ENCODE measurements around the gene KIF18A. TPM values are rescaled to one million over a fixed set of nuclear protein-coding genes. Genes with fewer than 3 reads are reported as not detected.

The KIF18A gene
- total RNA-seq, 1 donor from 2014 or later, result 2.9 TPM

DNA sequence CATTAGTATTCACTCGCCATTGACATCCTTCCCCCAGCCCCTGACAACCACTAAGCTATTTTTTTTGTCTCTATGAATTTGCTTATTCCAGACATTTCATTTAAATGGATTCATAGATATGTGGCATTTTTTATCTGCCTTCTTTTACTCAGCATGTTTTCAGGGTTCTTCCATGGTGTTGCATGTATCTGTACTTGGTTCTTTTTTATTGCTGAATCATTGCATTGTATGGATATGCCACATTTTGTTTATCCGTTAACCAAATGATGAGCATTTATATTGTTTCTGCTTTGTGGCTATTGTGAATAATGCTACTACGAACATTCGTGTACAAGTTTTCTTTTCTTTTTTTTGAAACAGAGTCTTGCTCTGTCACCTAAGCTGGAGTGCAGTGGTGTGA lies 6.2 kb upstream of the KIF18A start:
- TF ChIP-seq, protein P1, sequence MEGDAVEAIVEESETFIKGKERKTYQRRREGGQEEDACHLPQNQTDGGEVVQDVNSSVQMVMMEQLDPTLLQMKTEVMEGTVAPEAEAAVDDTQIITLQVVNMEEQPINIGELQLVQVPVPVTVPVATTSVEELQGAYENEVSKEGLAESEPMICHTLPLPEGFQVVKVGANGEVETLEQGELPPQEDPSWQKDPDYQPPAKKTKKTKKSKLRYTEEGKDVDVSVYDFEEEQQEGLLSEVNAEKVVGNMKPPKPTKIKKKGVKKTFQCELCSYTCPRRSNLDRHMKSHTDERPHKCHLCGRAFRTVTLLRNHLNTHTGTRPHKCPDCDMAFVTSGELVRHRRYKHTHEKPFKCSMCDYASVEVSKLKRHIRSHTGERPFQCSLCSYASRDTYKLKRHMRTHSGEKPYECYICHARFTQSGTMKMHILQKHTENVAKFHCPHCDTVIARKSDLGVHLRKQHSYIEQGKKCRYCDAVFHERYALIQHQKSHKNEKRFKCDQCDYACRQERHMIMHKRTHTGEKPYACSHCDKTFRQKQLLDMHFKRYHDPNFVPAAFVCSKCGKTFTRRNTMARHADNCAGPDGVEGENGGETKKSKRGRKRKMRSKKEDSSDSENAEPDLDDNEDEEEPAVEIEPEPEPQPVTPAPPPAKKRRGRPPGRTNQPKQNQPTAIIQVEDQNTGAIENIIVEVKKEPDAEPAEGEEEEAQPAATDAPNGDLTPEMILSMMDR (IDR thresholded peaks at IDR 0.05), result no peak
- Mint-ChIP-seq H3K4me3 (ENCODE audit: unreplicated experiment) (no peak overlapping the region), H3K4me1 (ENCODE audit: low read depth) (peaks cover 32% of the 10 kb centered on the region), H3K27ac (ENCODE audit: unreplicated experiment) (no peak overlapping the region), H3K9me3 (ENCODE audit: low read depth) (no peaks in the 10 kb centered on the region), H3K36me3 (ENCODE audit: low read depth) (no peaks in the 10 kb centered on the region), H3K27me3 (ENCODE audit: low read depth) (no peaks in the 10 kb centered on the region)
- no peak for DNase-seq (ENCODE audit: low spot score)

DNA sequence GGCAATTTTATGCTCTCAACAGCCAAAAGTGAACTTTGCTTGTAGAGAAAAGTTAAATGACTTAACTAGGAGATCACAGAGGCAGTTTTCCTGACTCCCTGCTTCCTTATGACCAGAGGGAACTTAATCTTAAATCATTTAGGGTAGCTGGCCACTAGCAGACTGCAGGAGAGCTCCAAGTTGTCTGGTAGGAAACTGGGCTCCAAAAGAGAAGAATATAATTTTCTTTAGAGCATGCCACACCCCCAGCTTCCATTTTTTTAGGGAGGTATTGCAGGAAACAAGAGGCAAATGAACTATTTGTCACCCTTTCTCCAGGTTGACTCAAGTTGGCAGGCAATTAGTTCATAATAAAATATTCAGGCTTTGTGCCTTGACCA lies 2.9 kb upstream of the KIF18A start:
- TF ChIP-seq, protein P1 (IDR thresholded peaks at IDR 0.05), result no peak
- Mint-ChIP-seq H3K27ac (ENCODE audit: unreplicated experiment) (peak overlapping the region; percentile 99), H3K36me3 (ENCODE audit: low read depth) (no peaks in the 10 kb centered on the region), H3K4me3 (ENCODE audit: unreplicated experiment) (peak overlapping the region; percentile 89), H3K27me3 (ENCODE audit: low read depth) (no peaks in the 10 kb centered on the region), H3K4me1 (ENCODE audit: low read depth) (peaks cover 49% of the 10 kb centered on the region), H3K9me3 (ENCODE audit: low read depth) (no peaks in the 10 kb centered on the region)
- DNase-seq (ENCODE audit: low spot score), result no peak

DNA sequence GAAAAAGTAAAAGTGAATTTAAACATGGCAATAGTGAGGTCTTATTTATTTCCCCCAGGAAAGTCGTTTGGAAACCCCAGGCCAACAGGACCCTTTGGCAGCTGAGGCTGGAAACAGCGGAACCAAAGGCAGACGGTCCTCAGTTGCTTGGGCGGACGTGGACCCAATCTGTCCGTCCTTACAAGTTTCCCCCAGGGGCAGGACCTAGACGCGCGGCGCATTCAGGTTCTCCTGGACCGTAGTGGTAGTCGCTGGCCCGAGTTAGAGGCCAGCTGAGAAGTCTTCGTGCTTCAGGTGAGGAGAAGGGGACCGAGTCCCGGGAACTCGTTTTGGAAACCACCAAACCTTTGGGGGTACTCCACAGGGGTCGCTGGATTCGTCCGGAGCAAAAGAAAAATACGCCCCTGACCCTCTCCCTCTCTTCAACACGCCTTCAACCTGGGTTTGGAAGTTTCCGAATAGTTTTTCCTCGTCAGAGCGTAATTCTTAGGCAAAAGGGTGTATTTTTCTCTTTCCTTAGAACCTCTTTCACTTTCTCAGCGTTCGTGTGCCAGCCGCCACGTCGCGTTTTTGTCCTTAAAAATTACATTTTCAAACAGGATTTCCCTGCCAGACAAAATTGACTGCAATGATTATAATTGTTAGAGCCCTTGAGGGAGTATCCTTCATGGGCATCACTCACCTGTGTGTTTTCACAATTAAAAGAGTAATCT lies 2.3 kb upstream of the KIF18A start:
- H3K27ac Mint-ChIP-seq (ENCODE audit: unreplicated experiment), result peak overlapping the region; percentile 99
- peaks cover 52% of the 10 kb centered on the region for H3K4me1 Mint-ChIP-seq (ENCODE audit: low read depth)
- peak; percentile 75 for DNase-seq (ENCODE audit: low spot score)

DNA sequence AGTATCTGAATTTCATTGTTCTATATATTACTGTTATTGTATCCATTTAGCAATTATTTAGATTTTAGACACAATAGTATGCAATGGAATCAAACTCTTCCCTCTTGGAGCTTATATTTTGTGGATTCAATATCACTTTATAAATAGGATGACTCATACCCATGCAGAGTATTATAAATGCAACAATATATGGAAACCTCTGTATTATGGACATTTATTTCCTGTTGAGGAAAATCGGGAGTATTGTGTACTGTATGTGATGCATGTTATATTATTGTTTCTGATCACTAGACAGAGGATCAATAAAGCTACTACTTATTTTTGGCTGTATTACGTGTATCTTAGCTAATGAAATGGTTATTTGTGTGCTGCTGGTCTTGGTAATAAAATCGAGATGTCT lies 1.0 kb upstream of the KIF18A start:
- TF ChIP-seq, protein P1 (IDR thresholded peaks at IDR 0.05), result no peak
- Mint-ChIP-seq H3K27ac (ENCODE audit: unreplicated experiment) (peak overlapping the region; percentile 99), H3K36me3 (ENCODE audit: low read depth) (no peaks in the 10 kb centered on the region), H3K4me1 (ENCODE audit: low read depth) (peaks cover 52% of the 10 kb centered on the region), H3K4me3 (ENCODE audit: unreplicated experiment) (peak overlapping the region; percentile 95), H3K9me3 (ENCODE audit: low read depth) (no peaks in the 10 kb centered on the region), H3K27me3 (ENCODE audit: low read depth) (no peaks in the 10 kb centered on the region)
- no peak for DNase-seq (ENCODE audit: low spot score)

More for the DNA sequence above, 2.3 kb upstream of the KIF18A start:
- TF ChIP-seq, protein P1 (IDR thresholded peaks at IDR 0.05), result peak; percentile 20
- H3K36me3 Mint-ChIP-seq (ENCODE audit: low read depth), result no peaks in the 10 kb centered on the region
- no peaks in the 10 kb centered on the region for H3K9me3 Mint-ChIP-seq (ENCODE audit: low read depth)
- H3K27me3 Mint-ChIP-seq (ENCODE audit: low read depth), result no peaks in the 10 kb centered on the region
- H3K4me3 Mint-ChIP-seq (ENCODE audit: unreplicated experiment), result peak overlapping the region; percentile 89

DNA sequence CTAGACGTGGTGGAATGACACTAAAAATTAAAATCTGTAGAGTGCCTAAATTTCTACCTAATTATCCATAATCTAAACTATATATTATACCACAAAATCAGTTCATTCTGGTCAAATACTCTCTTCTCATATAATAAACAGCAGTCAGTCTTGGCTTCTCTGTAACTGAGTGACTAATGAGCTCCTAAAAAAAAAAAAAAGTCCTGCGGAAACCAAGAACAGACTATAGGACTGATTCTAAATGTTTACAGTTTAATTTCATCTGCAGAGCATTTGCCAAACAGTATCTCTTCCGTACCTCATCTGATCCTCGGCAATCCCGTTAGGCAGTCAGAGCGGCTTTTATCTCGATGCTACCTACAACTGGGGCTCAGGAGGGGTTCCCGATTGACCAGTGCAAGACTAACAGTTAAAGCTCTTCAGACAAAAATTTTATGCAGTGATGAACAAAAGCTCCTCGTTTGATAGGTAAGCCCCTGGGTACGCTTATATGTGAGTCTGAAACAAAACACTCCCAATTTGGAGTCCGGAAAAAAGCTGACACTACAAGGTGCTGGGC lies 686 bp downstream of the KIF18A start:
- Mint-ChIP-seq H3K27me3 (ENCODE audit: low read depth) (no peaks in the 10 kb centered on the region), H3K4me1 (ENCODE audit: low read depth) (peaks cover 55% of the 10 kb centered on the region), H3K9me3 (ENCODE audit: low read depth) (no peaks in the 10 kb centered on the region), H3K4me3 (ENCODE audit: unreplicated experiment) (peak overlapping the region; percentile 95), H3K27ac (ENCODE audit: unreplicated experiment) (peak overlapping the region; percentile 99), H3K36me3 (ENCODE audit: low read depth) (no peaks in the 10 kb centered on the region)
- TF ChIP-seq, protein P1 (IDR thresholded peaks at IDR 0.05), result peak; percentile 10
- DNase-seq (ENCODE audit: low spot score), result no peak
